ENCODE measurements around the gene SPINK5.
"Not testable (repeated sequence)": the region's sequence is repeated elsewhere in the genome, so short reads cannot be mapped to it uniquely, and the experiment has no call there.

SPINK5 gene, protein sequence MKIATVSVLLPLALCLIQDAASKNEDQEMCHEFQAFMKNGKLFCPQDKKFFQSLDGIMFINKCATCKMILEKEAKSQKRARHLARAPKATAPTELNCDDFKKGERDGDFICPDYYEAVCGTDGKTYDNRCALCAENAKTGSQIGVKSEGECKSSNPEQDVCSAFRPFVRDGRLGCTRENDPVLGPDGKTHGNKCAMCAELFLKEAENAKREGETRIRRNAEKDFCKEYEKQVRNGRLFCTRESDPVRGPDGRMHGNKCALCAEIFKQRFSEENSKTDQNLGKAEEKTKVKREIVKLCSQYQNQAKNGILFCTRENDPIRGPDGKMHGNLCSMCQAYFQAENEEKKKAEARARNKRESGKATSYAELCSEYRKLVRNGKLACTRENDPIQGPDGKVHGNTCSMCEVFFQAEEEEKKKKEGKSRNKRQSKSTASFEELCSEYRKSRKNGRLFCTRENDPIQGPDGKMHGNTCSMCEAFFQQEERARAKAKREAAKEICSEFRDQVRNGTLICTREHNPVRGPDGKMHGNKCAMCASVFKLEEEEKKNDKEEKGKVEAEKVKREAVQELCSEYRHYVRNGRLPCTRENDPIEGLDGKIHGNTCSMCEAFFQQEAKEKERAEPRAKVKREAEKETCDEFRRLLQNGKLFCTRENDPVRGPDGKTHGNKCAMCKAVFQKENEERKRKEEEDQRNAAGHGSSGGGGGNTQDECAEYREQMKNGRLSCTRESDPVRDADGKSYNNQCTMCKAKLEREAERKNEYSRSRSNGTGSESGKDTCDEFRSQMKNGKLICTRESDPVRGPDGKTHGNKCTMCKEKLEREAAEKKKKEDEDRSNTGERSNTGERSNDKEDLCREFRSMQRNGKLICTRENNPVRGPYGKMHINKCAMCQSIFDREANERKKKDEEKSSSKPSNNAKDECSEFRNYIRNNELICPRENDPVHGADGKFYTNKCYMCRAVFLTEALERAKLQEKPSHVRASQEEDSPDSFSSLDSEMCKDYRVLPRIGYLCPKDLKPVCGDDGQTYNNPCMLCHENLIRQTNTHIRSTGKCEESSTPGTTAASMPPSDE

DNA sequence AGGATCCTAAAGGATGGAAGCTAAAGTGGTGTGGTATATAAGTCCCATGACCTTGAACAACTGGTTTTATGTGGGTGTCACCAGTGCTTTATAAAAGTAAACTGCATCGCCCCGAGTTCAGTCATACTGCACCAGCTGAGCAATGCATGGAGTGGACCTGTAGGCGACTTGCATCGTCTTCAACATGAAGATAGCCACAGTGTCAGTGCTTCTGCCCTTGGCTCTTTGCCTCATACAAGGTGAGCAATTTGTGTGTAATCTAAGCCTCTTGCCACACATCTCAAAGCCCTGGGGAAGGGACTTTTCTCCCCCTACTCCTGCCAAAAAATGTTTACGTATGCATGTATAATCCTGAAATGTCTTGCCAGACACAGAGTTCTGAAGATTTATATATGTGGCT, at the start of gene SPINK5:
Gene SPINK5 (plus strand): TSS at position 120 of the 400 bp plus-strand sequence. CDS start 65 bp downstream, at position 185.
- no peak for DNase-seq

DNA sequence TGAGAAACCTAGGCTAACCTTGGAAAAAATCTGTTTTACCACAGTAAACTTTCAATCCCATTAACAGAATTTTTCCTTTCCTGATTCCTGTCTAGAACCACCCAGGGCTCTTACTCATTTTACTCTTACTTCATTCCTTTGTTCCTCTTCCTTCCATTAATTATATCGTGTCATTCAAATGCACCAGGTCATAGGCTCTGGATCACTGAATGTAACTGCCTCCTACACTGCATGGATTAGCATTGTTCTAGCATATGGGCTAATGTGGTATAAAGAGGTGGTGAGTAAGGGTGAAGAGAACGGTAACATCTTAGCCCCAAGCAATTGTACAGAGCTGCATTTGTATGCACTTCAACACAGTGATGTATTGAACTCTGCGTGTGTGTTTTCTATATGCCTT, 49.5 kb upstream of the SPINK5 start:
- no peak for DNase-seq

DNA sequence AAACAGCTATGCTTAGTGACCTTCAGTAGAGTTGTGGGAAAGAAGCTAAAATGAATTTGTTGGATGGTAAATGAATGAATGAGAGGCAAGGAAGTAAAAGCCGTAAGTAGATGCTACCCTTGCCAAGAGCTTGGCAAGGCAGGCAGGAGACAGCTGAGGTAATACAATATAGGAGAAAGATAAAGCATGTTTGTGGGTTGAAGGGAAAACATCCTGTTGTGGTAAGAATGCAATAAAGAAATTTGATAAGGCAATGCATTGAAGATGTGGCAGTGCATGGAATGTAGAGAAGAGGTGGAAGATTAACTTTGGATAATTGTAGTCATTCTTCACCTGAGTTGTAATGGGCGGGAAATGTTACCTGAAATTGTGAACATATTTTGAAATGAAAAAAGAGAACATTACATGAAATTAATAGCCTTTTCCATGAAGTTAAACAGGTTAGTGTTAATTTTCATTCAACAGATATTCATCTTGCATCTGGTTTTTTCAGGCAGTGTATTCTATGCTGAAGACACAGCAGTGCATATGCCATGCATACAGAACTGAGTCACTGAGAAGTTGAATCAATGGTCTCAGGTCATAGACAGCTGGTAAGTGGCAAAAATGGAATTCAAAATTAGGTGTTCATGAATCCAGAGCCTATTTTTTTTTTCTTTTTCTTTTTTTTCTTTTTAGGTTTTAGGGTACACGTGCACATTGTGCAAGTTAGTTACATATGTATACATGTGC, 43.4 kb upstream of the SPINK5 start:
- no peak for DNase-seq

DNA sequence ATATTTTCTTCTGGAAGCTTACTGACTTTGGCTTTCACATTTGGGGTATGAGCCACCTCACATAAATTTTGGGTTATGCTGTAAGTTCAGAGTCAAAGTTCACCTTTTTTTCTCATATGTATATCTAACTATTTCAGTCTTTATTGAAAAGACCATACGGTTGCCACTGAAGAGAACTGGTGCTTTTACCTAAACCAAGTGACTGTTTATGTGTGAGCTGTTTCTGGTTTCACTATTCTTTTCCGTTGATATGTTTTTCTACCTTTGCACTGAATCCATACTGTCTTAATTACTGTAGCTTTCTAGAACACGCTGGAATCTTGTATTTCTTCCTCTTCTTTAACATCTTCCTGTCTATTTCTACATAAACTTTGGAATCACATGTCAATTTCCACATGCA, 36.3 kb upstream of the SPINK5 start:
- no peak for DNase-seq

DNA sequence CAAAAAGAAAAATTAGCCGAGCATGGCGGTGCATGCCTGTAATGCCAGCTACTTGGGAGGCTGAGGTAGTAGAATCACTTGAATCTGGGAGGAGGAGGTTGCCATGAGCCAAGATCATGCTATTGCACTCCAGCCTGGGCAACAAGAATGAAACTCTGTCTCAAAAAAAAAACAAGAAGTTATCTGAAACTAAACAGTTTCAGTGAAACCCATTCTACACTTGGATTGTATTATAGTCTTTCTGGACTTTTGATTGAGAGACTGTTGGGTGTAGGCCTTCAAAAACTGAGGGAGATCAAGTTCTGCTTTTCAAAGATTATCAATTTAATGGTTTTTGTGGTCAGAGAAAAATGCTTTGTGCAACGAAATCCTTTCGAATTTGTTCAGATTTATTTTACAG, 34.6 kb upstream of the SPINK5 start:
- DNase-seq, result no peak

DNA sequence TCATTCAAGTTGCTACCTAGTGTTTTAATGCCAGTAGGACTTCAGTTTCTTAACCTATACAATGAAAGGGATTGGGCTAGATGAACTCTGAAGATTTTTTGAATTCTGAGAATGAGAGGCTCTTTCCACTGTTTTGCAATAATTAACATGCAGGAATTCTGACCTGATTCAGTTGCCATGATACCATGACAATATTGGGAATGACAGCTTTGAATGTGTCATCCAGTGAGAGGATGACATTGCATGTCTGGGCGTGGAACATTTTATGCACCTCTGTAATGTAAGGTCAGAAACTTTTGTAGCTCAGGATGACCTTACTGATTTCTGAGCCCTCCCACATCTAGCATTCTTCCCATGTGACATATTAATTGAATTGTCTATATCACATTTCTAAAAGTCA, 30.6 kb upstream of the SPINK5 start:
- DNase-seq, result peak; percentile 55

DNA sequence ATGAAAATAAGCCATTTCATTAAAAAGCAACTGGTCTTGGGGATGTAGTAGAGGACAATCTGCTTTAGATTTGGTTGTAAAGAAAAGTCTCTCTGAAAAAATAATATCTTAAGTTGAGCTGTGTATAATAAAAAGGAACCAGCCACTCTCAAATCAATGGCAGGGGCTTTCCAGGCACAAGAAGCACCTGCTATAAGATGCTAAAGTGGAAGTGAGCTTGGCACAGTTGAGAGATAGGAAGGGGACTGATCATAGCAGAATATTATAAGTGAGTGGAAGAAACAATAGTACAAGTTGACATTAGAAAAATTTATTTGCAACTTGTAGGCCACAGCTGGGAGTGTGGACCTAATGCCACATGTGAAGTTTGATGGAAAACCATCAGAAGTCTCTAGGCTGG, 28.1 kb upstream of the SPINK5 start:
- no peak for DNase-seq

DNA sequence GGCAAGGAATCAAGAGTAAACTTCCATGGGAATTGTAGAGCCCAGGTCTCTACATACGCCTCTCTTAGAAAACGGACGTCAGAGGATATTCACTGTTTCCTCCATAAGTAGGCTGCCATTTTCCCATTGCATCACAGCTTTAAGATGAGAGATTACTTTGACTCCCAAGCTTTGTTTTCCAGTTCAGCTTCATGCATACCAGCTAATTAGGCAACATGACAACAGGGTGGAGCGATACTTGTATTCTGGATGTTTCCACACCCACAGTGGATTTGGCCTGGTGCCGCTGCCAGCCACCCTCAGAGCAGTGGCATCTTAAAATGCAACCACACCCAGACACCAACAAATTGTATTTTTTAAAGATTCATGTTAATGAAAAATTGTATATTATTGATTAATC, 20.9 kb upstream of the SPINK5 start:
- no peak for DNase-seq

DNA sequence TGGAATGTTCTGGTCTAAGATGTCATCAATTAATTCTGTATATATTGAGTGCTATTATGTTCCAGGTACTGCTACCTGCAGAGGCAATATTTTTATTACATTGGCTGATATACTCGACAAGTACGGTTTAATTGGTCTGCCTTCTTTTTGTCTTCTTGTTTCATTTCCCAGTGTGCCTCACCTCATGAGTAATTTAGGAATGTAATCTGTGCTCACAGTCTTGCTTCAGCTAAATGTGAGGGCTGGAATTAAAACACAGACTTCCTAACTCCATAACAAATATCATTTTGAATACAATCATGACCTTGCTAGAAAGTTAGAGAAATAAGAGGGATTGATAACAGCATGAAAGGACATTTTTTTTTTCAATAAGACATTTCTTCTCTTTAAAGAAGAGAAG, 20.1 kb upstream of the SPINK5 start:
- DNase-seq, result no peak

DNA sequence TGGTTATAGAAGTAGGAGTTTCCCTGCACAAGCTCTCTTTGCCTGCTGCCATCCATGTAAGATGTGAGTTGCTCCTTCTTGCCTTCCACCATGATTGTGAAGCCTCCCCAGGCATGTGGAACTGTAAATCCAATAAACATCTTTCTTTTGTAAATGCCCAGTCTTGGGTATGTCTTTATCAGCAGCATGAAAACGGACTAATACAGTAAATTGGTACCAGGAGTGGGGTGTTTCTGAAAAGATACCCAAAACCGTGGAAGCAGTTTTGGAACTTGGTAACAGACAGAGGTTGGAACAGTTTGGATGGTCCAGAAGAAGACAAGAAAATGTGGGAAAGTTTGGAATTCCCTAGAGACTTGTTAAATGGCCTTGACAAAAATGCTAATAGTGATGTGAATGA, 8.6 kb upstream of the SPINK5 start:
- DNase-seq, result not testable (repeated sequence)

DNA sequence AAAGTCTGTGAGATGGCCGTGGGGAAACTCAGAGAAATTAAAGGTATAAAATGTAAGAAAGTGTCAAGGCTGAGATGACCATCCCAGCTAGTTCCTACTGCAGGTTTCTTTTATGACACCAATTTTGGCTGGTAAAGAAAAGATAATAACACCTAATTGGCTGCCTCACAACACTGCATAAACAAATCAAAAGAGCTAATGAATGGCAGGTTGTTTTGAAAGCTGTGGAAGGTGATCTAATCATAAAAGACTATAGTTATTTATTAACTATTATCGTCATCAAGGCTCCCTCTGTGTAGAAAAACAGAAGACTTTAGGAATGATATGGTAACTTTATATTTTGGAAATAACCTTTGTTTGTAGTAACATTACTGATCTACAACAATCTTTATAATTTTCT, 3.5 kb upstream of the SPINK5 start:
- DNase-seq, result no peak

DNA sequence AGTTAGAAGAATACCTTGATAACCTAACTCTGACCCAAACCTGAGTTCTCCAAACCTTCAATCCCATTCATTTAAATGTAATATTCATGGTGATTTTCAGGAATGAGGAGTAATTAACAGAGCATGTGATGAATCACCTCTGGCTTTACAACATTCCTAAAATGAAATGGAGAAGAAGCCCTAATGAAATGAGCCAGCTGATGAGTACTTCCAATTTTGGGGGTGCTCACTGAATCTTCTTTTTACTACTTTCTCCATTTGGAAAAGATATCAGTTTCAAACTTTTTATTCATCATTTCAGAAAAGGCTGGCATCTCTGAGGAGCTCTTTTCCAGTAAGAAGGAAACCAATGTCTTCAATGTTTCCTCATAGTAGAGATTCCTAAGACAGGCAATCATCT, 2.9 kb upstream of the SPINK5 start:
- DNase-seq, result no peak

DNA sequence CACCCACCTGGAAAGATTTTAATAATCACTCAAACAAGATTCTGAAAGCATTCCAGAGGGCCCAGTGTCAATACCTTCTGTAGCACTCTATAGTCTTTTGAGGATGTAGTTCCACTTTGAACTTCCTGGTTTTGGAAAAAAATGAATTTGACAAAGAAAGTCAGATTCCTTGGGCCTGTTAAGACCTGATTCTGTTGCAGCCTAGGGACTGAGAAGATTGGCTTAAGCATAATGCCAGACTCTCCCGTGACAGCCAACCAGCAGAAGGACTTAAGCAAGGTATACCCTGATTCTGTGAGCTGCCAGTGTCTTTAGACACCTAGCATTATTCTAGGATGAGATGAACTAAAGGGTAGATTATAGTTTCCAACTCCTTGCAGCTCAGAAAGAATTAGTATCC, 6.8 kb downstream of the SPINK5 start:
- no peak for DNase-seq

DNA sequence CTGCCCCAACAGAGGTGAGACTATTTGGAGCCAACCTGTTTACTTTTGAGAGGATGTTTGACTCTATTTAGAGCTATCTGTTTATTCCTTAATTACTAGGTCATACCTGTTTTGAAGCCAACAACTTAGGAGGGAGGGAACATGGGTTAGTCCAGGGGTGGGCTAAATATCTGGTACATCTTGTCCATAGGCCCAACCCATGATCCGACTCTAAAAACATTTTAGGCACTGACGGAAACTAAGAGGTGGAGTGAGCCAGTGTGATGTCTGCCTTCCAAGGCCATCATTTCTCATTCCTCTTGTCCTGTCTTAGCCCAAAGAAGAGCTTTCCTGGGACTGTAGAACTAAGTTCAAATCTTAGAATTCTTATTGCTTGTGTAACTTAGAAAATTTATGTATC, 8.4 kb downstream of the SPINK5 start:
- no peak for DNase-seq

DNA sequence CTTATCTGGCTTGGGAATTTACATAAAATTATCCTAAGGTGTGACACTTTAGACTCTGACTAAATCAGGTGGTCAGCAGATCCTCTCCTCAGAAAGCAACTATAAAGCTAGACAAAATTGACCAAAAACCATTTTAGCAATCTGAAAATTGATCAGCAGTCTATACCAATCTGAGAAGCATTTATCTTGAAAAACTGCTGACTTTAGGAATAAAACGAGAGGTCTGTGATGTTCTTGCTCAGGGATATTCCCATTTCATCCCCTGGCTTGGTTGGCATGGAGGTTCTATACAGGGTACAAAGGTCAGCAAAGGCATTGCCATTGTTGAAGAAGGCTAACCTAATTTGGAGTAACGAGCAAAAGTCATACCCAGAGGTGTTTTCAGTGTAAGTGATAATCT, 11.7 kb downstream of the SPINK5 start:
- DNase-seq, result no peak

DNA sequence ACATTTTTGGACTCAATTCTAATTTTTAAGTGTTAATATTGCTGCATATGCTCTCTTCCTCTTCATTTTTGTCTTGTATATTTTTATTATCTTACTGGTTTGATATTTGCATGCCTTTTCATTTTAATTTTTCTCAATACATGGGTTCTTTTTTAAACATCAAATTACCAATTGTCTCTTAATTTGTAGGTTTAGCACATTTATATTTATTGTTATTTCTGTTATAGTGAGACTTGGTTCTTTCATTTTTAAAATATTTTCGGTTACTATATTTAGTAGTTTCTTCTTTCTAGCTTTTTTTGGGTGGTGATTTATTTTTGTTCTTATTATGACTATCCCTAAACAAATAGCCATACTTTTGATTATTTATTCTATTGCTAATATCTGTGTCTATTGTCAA, 19.4 kb downstream of the SPINK5 start:
- DNase-seq, result no peak

DNA sequence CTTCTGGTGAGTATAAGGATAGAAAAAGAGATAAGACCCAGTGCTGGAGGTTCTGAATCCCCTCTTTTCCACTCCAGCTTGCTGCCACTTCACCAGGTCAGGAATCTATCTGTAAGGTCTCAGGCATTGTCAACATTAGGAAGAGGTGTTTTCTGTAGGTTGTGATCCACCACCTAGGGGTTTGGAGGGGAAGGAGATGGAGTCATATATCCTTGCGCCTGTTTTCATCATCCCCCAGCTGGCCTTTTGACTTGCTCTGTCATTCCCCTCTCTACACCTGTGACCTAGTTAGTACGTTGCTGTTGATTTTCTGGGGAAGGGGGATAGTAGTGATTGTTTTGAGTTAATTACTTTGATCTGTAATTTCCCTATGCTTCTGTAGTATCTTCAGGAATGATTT, 20.5 kb downstream of the SPINK5 start:
- DNase-seq, result no peak

DNA sequence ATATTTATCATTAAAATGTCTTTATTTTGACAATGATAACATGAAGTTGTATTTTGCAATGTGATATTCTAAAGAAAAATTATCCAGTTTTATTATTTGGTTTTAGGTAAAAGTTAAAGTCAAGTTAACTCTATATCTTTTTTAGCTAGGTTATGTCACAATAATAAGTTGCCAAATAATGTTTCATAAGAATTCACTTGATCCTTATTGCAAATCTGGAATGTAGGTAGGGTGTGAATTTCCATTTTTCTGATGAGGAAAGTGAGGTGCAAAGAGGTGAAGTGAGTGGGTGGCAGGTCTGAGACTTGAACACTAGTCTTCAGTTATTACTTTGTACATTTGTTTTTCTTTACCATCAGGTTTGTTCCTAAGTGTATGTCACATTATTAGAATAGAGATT, 21.5 kb downstream of the SPINK5 start:
- DNase-seq, result no peak

DNA sequence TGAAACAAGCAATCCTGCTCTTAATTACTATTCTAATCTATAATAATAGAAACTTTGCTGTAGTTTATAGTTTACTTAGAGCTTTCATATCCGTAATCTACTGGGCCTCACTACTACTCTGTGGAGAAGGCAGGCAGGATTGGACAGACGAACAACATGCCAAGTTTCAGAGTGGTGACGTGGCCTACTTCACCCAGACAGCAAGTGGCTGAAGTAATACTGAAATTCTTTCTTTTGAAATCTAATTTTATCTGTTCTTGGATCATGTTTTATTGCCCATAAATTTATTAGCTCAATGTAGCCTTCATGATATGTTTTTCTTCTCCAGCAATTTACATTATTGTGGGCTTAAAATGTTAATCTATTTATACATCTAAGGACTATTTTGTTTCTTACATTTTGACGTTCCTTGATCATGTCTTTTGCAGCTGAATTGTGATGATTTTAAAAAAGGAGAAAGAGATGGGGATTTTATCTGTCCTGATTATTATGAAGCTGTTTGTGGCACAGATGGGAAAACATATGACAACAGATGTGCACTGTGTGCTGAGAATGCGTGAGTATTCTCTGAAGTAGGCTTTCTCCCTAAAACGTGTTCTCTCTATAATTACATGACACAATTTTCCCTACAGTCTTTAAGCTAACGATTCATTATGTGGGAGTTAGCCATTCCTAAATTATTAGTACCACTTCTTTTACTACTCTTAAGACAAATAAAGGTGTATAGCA, 22.4 kb downstream of the SPINK5 start:
- DNase-seq, result no peak

DNA sequence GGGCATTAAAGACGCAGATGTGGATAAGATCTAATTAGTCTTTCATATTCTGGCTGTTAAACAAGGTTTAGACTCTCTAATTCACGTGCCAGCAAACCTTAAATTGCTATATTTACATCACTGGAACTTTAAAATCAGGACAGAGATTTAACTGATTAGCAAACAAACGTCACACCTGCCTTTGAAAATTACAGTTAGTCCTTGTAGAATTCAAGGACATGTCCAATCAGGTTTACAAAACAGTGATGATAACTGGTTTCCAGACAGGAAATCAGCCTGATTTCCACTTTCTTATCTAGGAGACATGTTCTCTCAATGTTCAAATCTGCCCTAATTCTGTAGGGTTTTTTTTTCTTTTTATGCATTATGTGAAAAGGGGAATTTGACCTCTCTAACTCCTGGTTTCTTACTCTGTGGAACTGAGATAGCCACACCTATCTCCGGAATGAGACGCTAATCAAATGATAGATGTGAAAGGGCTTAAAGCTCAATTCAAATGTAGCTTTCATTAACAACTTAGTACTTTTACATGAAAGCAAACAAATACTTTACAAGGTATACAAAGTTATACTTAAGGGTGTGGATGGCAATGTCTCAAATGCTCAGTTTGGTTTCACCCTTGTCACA, 26.5 kb downstream of the SPINK5 start:
- DNase-seq, result no peak

DNA sequence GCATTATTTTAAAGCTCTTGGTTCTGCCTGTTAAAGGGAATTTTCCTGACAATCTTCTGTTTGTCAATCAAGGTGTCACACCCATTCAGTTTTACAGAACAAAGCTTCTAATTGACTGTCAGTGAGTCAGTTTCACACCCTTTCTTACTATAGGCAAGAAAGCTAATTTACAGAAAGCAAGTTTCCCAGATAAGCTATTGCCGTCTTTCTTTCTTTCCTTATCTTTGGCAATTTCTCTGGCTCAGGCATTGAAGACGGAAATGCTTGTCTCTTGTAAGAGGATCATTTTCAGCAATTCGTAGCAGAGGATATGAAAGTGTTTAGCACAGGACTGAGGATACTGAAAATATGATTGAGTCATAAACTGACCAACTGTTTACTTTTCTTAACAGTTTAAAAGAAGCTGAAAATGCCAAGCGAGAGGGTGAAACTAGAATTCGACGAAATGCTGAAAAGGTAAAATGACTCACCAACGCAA, 27.0 kb downstream of the SPINK5 start:
- no peak for DNase-seq

Data from eye (tissue), 1 donor.